MM.1S (cell line): ENCODE measurements around the gene CDK16.

Source experiments
- DNase-seq: peaks from one replicate; pipeline ENCODE4 v3.0.0-alpha.2; 2015
- H2AFZ ChIP-seq: fragments of 300-600 bp; sonication (generic); 2 replicates; pipeline ENCODE4 v1.6.0; 2016; ENCODE audit warnings: antibody characterized with exemption, low read length
- H3F3A ChIP-seq: fragments of 300-600 bp; sonication (generic); 2 replicates; pipeline ENCODE4 v1.6.1; 2016; ENCODE audit warnings: mild to moderate bottlenecking, antibody characterized with exemption, low read length, moderate library complexity, mixed read lengths; ENCODE audit not compliant: insufficient read depth
- H3K27ac ChIP-seq: fragments of 300-600 bp; sonication (generic); 2 replicates; pipeline ENCODE4 v1.5.1; 2016; ENCODE audit warnings: mild to moderate bottlenecking, low read length
- H3K27me3 ChIP-seq: fragments of 300-600 bp; sonication (generic); replicated peaks from 2 replicates; pipeline ENCODE4 v1.6.0; 2016; ENCODE audit warnings: low read length; ENCODE audit not compliant: insufficient read depth
- H3K36me3 ChIP-seq: fragments of 300-600 bp; sonication (generic); replicated peaks from 2 replicates; pipeline ENCODE4 v1.6.1; 2016; ENCODE audit warnings: mild to moderate bottlenecking, low read length, mixed read lengths; ENCODE audit not compliant: insufficient read depth
- H3K4me1 ChIP-seq: fragments of 300-600 bp; sonication (generic); 2 replicates; pipeline ENCODE4 v1.6.1; 2016; ENCODE audit warnings: low read length, mixed read lengths
- H3K4me2 ChIP-seq: fragments of 300-600 bp; sonication (generic); 2 replicates; pipeline ENCODE4 v1.6.0; 2016; ENCODE audit warnings: low read depth, low read length
- H3K4me3 ChIP-seq: fragments of 300-600 bp; sonication (generic); 2 replicates; pipeline ENCODE4 v1.5.1; 2016; ENCODE audit warnings: low read length, mixed read lengths
- H3K79me2 ChIP-seq: fragments of 300-600 bp; sonication (generic); 2 replicates; pipeline ENCODE4 v1.6.1; 2016; ENCODE audit warnings: mixed run types, low read length, mixed read lengths
- H3K9ac ChIP-seq: fragments of 300-600 bp; sonication (generic); 2 replicates; pipeline ENCODE4 v1.6.1; 2016; ENCODE audit warnings: low read length, mixed read lengths
- H3K9me2 ChIP-seq: fragments of 300-600 bp; sonication (generic); replicated peaks from 2 replicates; pipeline ENCODE4 v1.6.1; 2016; ENCODE audit warnings: mild to moderate bottlenecking, low read length, mixed read lengths; ENCODE audit not compliant: insufficient read depth
- H3K9me3 ChIP-seq: fragments of 300-600 bp; sonication (generic); replicated peaks from 2 replicates; pipeline ENCODE4 v1.6.1; 2016; ENCODE audit warnings: mild to moderate bottlenecking, low read length, mixed read lengths; ENCODE audit not compliant: insufficient read depth
- H4K20me1 ChIP-seq: fragments of 300-600 bp; sonication (generic); 2 replicates; pipeline ENCODE4 v1.6.1; 2016; ENCODE audit warnings: mild to moderate bottlenecking, low read length, moderate library complexity, mixed read lengths; ENCODE audit not compliant: insufficient read depth
- CTCF ChIP-seq: fragments of 300-600 bp; sonication (generic); IDR thresholded peaks from 2 replicates; pipeline ENCODE4 v1.5.1; 2016; ENCODE audit warnings: antibody characterized with exemption, low read length, mixed read lengths
- EZH2 ChIP-seq: fragments of 300-600 bp; sonication (generic); optimal IDR thresholded peaks from 2 replicates; pipeline ENCODE3; 2017; ENCODE audit warnings: low read depth, mild to moderate bottlenecking, antibody characterized with exemption, low read length, mixed read lengths
- EZH2phosphoT487 ChIP-seq: fragments of 300-600 bp; sonication (generic); IDR thresholded peaks from 2 replicates; pipeline ENCODE4 v1.6.1; 2018; ENCODE audit warnings: antibody characterized with exemption, low read length

The CDK16 gene

GRCh38 chrX:47218920-47219815, 687 bp downstream of the CDK16 start:
- no peaks in the 10 kb centered on the region for H3K9me3 ChIP-seq
- H4K20me1 ChIP-seq, result peaks cover 8% of the 10 kb centered on the region; the same call in 1 of the 2 replicates
- TF ChIP-seq EZH2 (no peak), CTCF (no peak), EZH2phosphoT487 (no peak)
- H3K9me2 ChIP-seq, result no peaks in the 10 kb centered on the region
- 0 out of 2 replicates have a peak overlapping the region, but pooled peaks have one; percentile 38 for H2AFZ ChIP-seq
- H3F3A ChIP-seq, result peaks cover 8% of the 10 kb centered on the region; the same call in 1 of the 2 replicates
- peaks cover 13% of the 10 kb centered on the region; the same call in 1 of the 2 replicates for H3K4me1 ChIP-seq
- DNase-seq, result peak; percentile 28
- H3K27me3 ChIP-seq, result no peaks in the 10 kb centered on the region
- peak overlapping the region; percentile 87 for H3K4me3 ChIP-seq
- H3K36me3 ChIP-seq, result no peaks in the 10 kb centered on the region
- peak overlapping the region; percentile 96; the same call in 1 of the 2 replicates for H3K27ac ChIP-seq
- peaks cover 49% of the 10 kb centered on the region for H3K79me2 ChIP-seq
- H3K9ac ChIP-seq, result peak overlapping the region; percentile 99
- peak overlapping the region; percentile 86 for H3K4me2 ChIP-seq

- Histone ChIP-seq H3F3A (peaks cover 1% of the 10 kb centered on the region; the same call in 1 of the 2 replicates), H3K9me2 (no peaks in the 10 kb centered on the region), H3K79me2 (peaks cover 49% of the 10 kb centered on the region), H3K27me3 (no peaks in the 10 kb centered on the region), H4K20me1 (peaks cover 8% of the 10 kb centered on the region; the same call in 1 of the 2 replicates), H3K4me2 (no peak overlapping the region), H3K27ac (no peak overlapping the region), H3K4me3 (no peak overlapping the region), H3K36me3 (no peaks in the 10 kb centered on the region), H3K4me1 (peaks cover 12% of the 10 kb centered on the region; the same call in 1 of the 2 replicates), H3K9me3 (no peaks in the 10 kb centered on the region), H2AFZ (no peak overlapping the region), H3K9ac (no peak overlapping the region)
- no peak for DNase-seq
- TF ChIP-seq EZH2phosphoT487 (no peak), CTCF (no peak), EZH2 (no peak)
Observed at GRCh38 chrX:47221756-47222155, 3.3 kb downstream of the CDK16 start.

- Histone ChIP-seq H3K9ac (no peak overlapping the region), H3K9me3 (no peaks in the 10 kb centered on the region), H3K9me2 (no peaks in the 10 kb centered on the region), H3K4me3 (no peak overlapping the region), H3K4me2 (no peak overlapping the region), H3K79me2 (peaks cover 49% of the 10 kb centered on the region), H3K36me3 (no peaks in the 10 kb centered on the region), H3K4me1 (0 out of 2 replicates have a peak, but pooled peaks cover 6% of the 10 kb centered on the region), H2AFZ (no peak overlapping the region), H3K27me3 (no peaks in the 10 kb centered on the region), H3K27ac (no peak overlapping the region), H3F3A (no peaks in the 10 kb centered on the region), H4K20me1 (peaks cover 8% of the 10 kb centered on the region; the same call in 1 of the 2 replicates)
- no peak for DNase-seq
- no peak for TF ChIP-seq EZH2phosphoT487
- TF ChIP-seq CTCF, result no peak
- TF ChIP-seq EZH2, result no peak
Observed at GRCh38 chrX:47222751-47223350, 4.4 kb downstream of the CDK16 start.
